Measurements from ENCODE around the gene SYNE2. TPM values are rescaled to one million over a fixed set of nuclear protein-coding genes. Genes with fewer than 3 reads are reported as not detected.

Gene SYNE2
- total and polyA plus RNA-seq, 2 donors (not counting 3 experiments of a cell fraction or from before 2014, with no cell fraction given), result 16.0 to 53.7 TPM

DNA sequence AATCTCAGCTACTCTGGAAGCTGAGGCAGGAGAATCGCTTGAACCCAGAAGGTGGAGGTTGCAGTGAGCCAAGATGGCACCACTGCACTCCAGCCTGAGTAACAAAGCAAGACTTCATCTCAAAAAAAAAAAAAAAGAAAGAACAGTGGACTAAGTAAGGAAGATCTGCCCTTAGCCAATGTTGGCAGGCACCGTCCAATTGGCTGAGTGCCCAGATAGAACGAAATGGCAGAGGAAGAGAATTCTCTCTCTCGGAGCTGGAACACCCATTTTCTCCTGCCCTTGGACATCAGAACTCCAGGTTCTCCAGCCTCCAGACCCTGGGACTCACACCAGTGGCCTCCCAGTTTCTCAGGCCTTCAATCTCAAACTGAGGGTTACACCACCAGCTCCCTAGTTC, 391.5 kb downstream of the SYNE2 start:
- H3K36me3 ChIP-seq (ENCODE audit: control insufficient read depth in 2 of 2, extremely low read depth in 1 of 2, insufficient read depth in 2 of 2, low read length in 2 of 2), result no peaks in the 10 kb centered on the region
- no peak overlapping the region for H3K9ac ChIP-seq (replicated peaks; ENCODE audit: extremely low read depth, insufficient read depth, low read length)
- H3K27me3 ChIP-seq (ENCODE audit: control insufficient read depth in 2 of 2, insufficient read depth in 2 of 2, low read length in 2 of 2), result no peaks in the 10 kb centered on the region
- DNase-seq (ENCODE audit: low read depth, low spot score) (peak; percentile 31), FAIRE-seq (no peak)
- H3K4me2 ChIP-seq (ENCODE audit: insufficient read depth, low read length), result no peak overlapping the region
- no TSS peak for BruUV-seq (replicated peaks)
- no peak overlapping the region for H2AFZ ChIP-seq (ENCODE audit: low read depth, low read length)
- no peak overlapping the region for H3K27ac ChIP-seq (ENCODE audit: insufficient read depth, low read depth, low read length)
- H3K79me2 ChIP-seq (ENCODE audit: control insufficient read depth, insufficient read depth, low read length), result no peaks in the 10 kb centered on the region
- no peaks in the 10 kb centered on the region for H3K4me1 ChIP-seq (ENCODE audit: control insufficient read depth, extremely low read depth, insufficient read depth, low read length)
- no peaks in the 10 kb centered on the region for H3K9me3 ChIP-seq (replicated peaks; ENCODE audit: control insufficient read depth, insufficient read depth, low read length)
- CTCF ChIA-PET, result no interaction called here
- no peak overlapping the region for H3K4me3 ChIP-seq (replicated peaks in 1 of 3; ENCODE audit: insufficient read depth in 1 of 3, low read depth in 1 of 3, low read length in 3 of 3)
- POLR2A ChIA-PET, result interaction anchor here (0.7 kb wide), 2 partner anchors 11 to 53 kb away, joined by 3 to 5 read pairs; no protein-coding TSS in a partner anchor
- intact Hi-C loops (cut with micrococcal nuclease), result no loop called here
- no peaks in the 10 kb centered on the region for H3K9me1 ChIP-seq (replicated peaks; ENCODE audit: control insufficient read depth, extremely low read depth, insufficient read depth, low read length)
- dilution Hi-C loops (cut with MboI; ENCODE audit: extremely low pct_ligation_motif_present, low sequenced_read_pairs), result no loop called here
- H4K20me1 ChIP-seq (replicated peaks; ENCODE audit: control insufficient read depth, extremely low read depth, insufficient read depth, low read length), result no peaks in the 10 kb centered on the region
- TF ChIP-seq FOS (IDR thresholded peaks at IDR 0.05; ENCODE audit: borderline replicate concordance, insufficient read depth, low read length), result no peak

DNA sequence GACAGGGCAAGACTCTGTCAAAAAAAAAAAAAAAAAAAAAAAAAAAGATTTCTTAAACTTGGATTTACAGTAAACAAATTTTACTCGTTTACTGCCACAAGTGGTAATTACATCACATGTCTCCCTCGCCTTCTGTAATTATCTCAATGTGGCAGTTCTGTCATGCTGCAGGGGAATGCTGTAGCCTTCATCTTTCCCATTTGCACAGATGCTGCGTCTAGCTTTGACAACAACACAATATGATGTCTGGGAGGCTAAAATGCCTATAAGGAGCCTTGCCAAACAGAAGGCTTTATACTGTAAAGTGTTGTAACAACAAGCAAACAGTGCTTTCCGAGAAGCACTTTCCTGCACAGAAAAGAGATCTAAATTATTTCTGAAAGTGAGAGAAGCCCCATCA, 392.7 kb downstream of the SYNE2 start:
- POLR2A ChIA-PET, result no interaction called here
- no peaks in the 10 kb centered on the region for H3K4me1 ChIP-seq (ENCODE audit: control insufficient read depth, extremely low read depth, insufficient read depth, low read length)
- H3K27me3 ChIP-seq (ENCODE audit: control insufficient read depth in 2 of 2, insufficient read depth in 2 of 2, low read length in 2 of 2), result no peaks in the 10 kb centered on the region
- no peak overlapping the region for H3K4me2 ChIP-seq (ENCODE audit: insufficient read depth, low read length)
- H3K79me2 ChIP-seq (ENCODE audit: control insufficient read depth, insufficient read depth, low read length), result no peaks in the 10 kb centered on the region
- no peaks in the 10 kb centered on the region for H4K20me1 ChIP-seq (replicated peaks; ENCODE audit: control insufficient read depth, extremely low read depth, insufficient read depth, low read length)
- no peak for TF ChIP-seq POLR2A (IDR thresholded peaks at IDR 0.05; ENCODE audit: low read depth, low read length)
- TF ChIP-seq, protein P1, sequence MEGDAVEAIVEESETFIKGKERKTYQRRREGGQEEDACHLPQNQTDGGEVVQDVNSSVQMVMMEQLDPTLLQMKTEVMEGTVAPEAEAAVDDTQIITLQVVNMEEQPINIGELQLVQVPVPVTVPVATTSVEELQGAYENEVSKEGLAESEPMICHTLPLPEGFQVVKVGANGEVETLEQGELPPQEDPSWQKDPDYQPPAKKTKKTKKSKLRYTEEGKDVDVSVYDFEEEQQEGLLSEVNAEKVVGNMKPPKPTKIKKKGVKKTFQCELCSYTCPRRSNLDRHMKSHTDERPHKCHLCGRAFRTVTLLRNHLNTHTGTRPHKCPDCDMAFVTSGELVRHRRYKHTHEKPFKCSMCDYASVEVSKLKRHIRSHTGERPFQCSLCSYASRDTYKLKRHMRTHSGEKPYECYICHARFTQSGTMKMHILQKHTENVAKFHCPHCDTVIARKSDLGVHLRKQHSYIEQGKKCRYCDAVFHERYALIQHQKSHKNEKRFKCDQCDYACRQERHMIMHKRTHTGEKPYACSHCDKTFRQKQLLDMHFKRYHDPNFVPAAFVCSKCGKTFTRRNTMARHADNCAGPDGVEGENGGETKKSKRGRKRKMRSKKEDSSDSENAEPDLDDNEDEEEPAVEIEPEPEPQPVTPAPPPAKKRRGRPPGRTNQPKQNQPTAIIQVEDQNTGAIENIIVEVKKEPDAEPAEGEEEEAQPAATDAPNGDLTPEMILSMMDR (IDR thresholded peaks at IDR 0.05; ENCODE audit: extremely low read depth in 1 of 2, insufficient read depth in 1 of 2, low read depth in 1 of 2, low read length in 2 of 2), result no peak
- no peak for TF ChIP-seq MYC (IDR thresholded peaks at IDR 0.05; ENCODE audit: low read depth, low read length)
- TF ChIP-seq, protein P2, sequence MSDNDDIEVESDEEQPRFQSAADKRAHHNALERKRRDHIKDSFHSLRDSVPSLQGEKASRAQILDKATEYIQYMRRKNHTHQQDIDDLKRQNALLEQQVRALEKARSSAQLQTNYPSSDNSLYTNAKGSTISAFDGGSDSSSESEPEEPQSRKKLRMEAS (IDR thresholded peaks at IDR 0.05; ENCODE audit: insufficient read depth, insufficient read length), result no peak
- TF ChIP-seq POLR2AphosphoS5 (IDR thresholded peaks at IDR 0.05; ENCODE audit: insufficient read depth, low read depth, low read length), result no peak
- CTCF ChIA-PET, result no interaction called here
- DNase-seq (ENCODE audit: low read depth, low spot score), result no peak
- intact Hi-C loops (cut with micrococcal nuclease) (no loop called here), dilution Hi-C loops (cut with MboI; ENCODE audit: extremely low pct_ligation_motif_present, low sequenced_read_pairs) (no loop called here)
- FAIRE-seq, result no peak
- BruUV-seq (replicated peaks), result no TSS peak
- H3K9me3 ChIP-seq (replicated peaks; ENCODE audit: control insufficient read depth, insufficient read depth, low read length), result no peaks in the 10 kb centered on the region
- no peak overlapping the region for H2AFZ ChIP-seq (ENCODE audit: low read depth, low read length)
- H3K9ac ChIP-seq (replicated peaks; ENCODE audit: extremely low read depth, insufficient read depth, low read length), result no peak overlapping the region
- no peaks in the 10 kb centered on the region for H3K9me1 ChIP-seq (replicated peaks; ENCODE audit: control insufficient read depth, extremely low read depth, insufficient read depth, low read length)
- H3K36me3 ChIP-seq (ENCODE audit: control insufficient read depth in 2 of 2, extremely low read depth in 1 of 2, insufficient read depth in 2 of 2, low read length in 2 of 2), result no peaks in the 10 kb centered on the region
- no peak overlapping the region for H3K27ac ChIP-seq (ENCODE audit: insufficient read depth, low read depth, low read length)
- no peak overlapping the region for H3K4me3 ChIP-seq (replicated peaks in 1 of 3; ENCODE audit: insufficient read depth in 1 of 3, low read depth in 1 of 3, low read length in 3 of 3)

Measured in endothelial cell of umbilical vein (primary cell).